SK-N-SH (cell line): ENCODE results near the gene SYNE1. TPM values are rescaled to one million over a fixed set of nuclear protein-coding genes. Genes with fewer than 3 reads are reported as not detected.

Experiments
- CTCF ChIA-PET: fragments of 300-600, 350-600 bp; formaldehyde crosslinking; extraction: SDS; loops from one replicate; lab custom pipeline; 2021; lab: Yijun Ruan, JAX
- POLR2A ChIA-PET: fragments of 350-600 bp; sonication (Branson Sonifier 250); formaldehyde crosslinking; extraction: SDS; loops from one replicate; lab custom pipeline; 2020; ENCODE audit warnings: antibody characterized with exemption, inconsistent platforms; lab: Yijun Ruan, JAX
- DNase-seq: peaks from one replicate; pipeline ENCODE4 v3.0.0; 2012
- H2AFZ ChIP-seq: fragments of 200-600 bp; sonication (generic); 2 replicates; pipeline ENCODE4 v1.8.1; 2016; ENCODE audit warnings: antibody characterized with exemption, mild to moderate bottlenecking, low read depth
- H3F3A ChIP-seq: fragments of 200-600 bp; sonication (generic); replicated peaks from 2 replicates; pipeline ENCODE3; 2016; ENCODE audit warnings: antibody characterized with exemption, mild to moderate bottlenecking; ENCODE audit not compliant: insufficient read depth
- H3K27ac ChIP-seq, 2 experiments: fragments of 200-500 bp in 1 of 2; fragments of 200-600 bp in 1 of 2; sonication (Bioruptor generic) in 1 of 2; sonication (generic), shearing (Covaris generic) in 1 of 2; 2 replicates each; pipeline versions ENCODE4 v1.5.1 to v1.6.1; 2014 to 2016; ENCODE audit warnings: low read depth in 2 of 2, inconsistent platforms in 1 of 2, low read length in 1 of 2, mild to moderate bottlenecking in 1 of 2, mixed read lengths in 1 of 2
- H3K27me3 ChIP-seq: fragments of 200-600 bp; sonication (generic), shearing (Covaris generic); 2 replicates; pipeline ENCODE4 v1.6.1; 2016; ENCODE audit warnings: mixed run types; ENCODE audit not compliant: insufficient read depth
- H3K36me3 ChIP-seq, 2 experiments: fragments of 200-500 bp in 1 of 2; fragments of 200-600 bp in 1 of 2; sonication (Bioruptor generic) in 1 of 2; sonication (generic) in 1 of 2; replicated peaks in 1 of 2; 2 replicates each; pipeline versions ENCODE3 to v1.5.1; 2014 to 2016; ENCODE audit warnings: low read length in 1 of 2, mild to moderate bottlenecking in 1 of 2; ENCODE audit not compliant: insufficient read depth in 2 of 2, control insufficient read depth in 1 of 2
- H3K4me1 ChIP-seq, 2 experiments: fragments of 200-500 bp in 1 of 2; fragments of 200-600 bp in 1 of 2; sonication (Bioruptor generic) in 1 of 2; sonication (generic), shearing (Covaris generic) in 1 of 2; 2 replicates each; pipeline versions ENCODE4 v1.5.1 to v1.6.1; 2014 to 2016; ENCODE audit warnings: low read depth in 1 of 2, low read length in 1 of 2, mixed run types in 1 of 2; ENCODE audit not compliant: insufficient read depth in 2 of 2, control insufficient read depth in 1 of 2
- H3K4me2 ChIP-seq: fragments of 200-600 bp; sonication (generic), shearing (Covaris generic); 2 replicates; pipeline ENCODE4 v1.6.1; 2017; ENCODE audit warnings: mixed run types
- H3K4me3 ChIP-seq, 2 experiments: fragments of 200-500 bp in 1 of 2; fragments of 200-600 bp in 1 of 2; sonication (Bioruptor generic) in 1 of 2; sonication (generic), shearing (Covaris generic) in 1 of 2; 2 replicates each; pipeline versions ENCODE4 v1.5.1 to v1.8.1; 2014 to 2016; ENCODE audit warnings: low read depth in 2 of 2, inconsistent platforms in 1 of 2, low read length in 1 of 2, mild to moderate bottlenecking in 1 of 2, mixed read lengths in 1 of 2, moderate library complexity in 1 of 2
- H3K79me2 ChIP-seq: fragments of 200-600 bp; sonication (generic); 2 replicates; pipeline ENCODE4 v1.8.1; 2017; ENCODE audit warnings: mild to moderate bottlenecking; ENCODE audit not compliant: insufficient read depth
- H3K9ac ChIP-seq: fragments of 200-600 bp; sonication (generic); 2 replicates; pipeline ENCODE4 v1.6.1; 2017; ENCODE audit warnings: mixed run types
- H3K9me2 ChIP-seq: fragments of 200-600 bp; sonication (generic); 2 replicates; pipeline ENCODE4 v1.6.1; 2017; ENCODE audit warnings: mixed run types
- H3K9me3 ChIP-seq: fragments of 200-600 bp; sonication (generic); 2 replicates; pipeline ENCODE4 v1.6.1; 2017; ENCODE audit warnings: mixed run types, mild to moderate bottlenecking, moderate library complexity
- H4K20me1 ChIP-seq: fragments of 200-600 bp; sonication (generic); 2 replicates; pipeline ENCODE4 v1.6.1; 2017; ENCODE audit warnings: mild to moderate bottlenecking, mixed run types; ENCODE audit not compliant: insufficient read depth
- CHD2 ChIP-seq: fragments of 150-350 bp; IDR thresholded peaks from 2 replicates; pipeline ENCODE4 v1.6.1; 2018; ENCODE audit warnings: low read length; ENCODE audit not compliant: partially characterized antibody
- ELF1 ChIP-seq: IDR thresholded peaks from 2 replicates; pipeline ENCODE4 v1.4.0; 2012
- EZH2phosphoT487 ChIP-seq: fragments of 200-600 bp; sonication (generic); IDR thresholded peaks from 2 replicates; pipeline ENCODE4 v1.6.1; 2017; ENCODE audit warnings: low read depth, mixed run types, mild to moderate bottlenecking, antibody characterized with exemption, moderate library complexity, borderline replicate concordance
- MEF2A ChIP-seq: IDR thresholded peaks from 2 replicates; pipeline ENCODE4 v1.4.0; 2012; ENCODE audit warnings: low read depth, borderline replicate concordance
- MXI1 ChIP-seq: IDR thresholded peaks from 2 replicates; pipeline ENCODE4 v1.6.1; 2012; ENCODE audit warnings: mild to moderate bottlenecking, low read depth, low read length, improper control_type of control experiment
- POLR2AphosphoS5 ChIP-seq: IDR thresholded peaks from 2 replicates; pipeline ENCODE4 v1.6.1; 2012; ENCODE audit warnings: low read depth, low read length
- RAD21 ChIP-seq: IDR thresholded peaks from 2 replicates; pipeline ENCODE4 v1.6.1; 2012; ENCODE audit warnings: mild to moderate bottlenecking, low read length
- RXRA ChIP-seq: IDR thresholded peaks from 2 replicates; pipeline ENCODE4 v1.4.0; 2012; ENCODE audit warnings: low read depth, mild to moderate bottlenecking, borderline replicate concordance
- SIN3A ChIP-seq: IDR thresholded peaks from 2 replicates; pipeline ENCODE4 v1.6.1; 2012; ENCODE audit warnings: low read depth, mild to moderate bottlenecking, low read length, moderate library complexity, borderline replicate concordance
- USF2 ChIP-seq: fragments of 150-350 bp; IDR thresholded peaks from 2 replicates; pipeline ENCODE4 v1.6.1; 2017; ENCODE audit warnings: antibody characterized with exemption, low read length, low read depth, borderline replicate concordance
- WGBS: methylation state at CpG from one replicate; pipeline ENCODE4 v1.1.6; 2017; ENCODE audit warnings: low lambda C conversion rate; 5-methylcytosine and 5-hydroxymethylcytosine counted together
- polyA plus RNA-seq, 3 experiments: library from polyadenylated mRNA; depleted of rRNA; stranded (reverse); fragments of >200 nt; gene quantifications; 2 replicates each; pipeline ENCODE4 v1.2.3, GENCODE V29; 2012
- TF ChIP-seq, protein P1 (sequence below): IDR thresholded peaks from 2 replicates; pipeline ENCODE4 v1.4.0; 2012; ENCODE audit warnings: low read depth, borderline replicate concordance
- TF ChIP-seq, protein P2 (sequence below): IDR thresholded peaks from 2 replicates; pipeline ENCODE4 v1.4.0; 2012; ENCODE audit warnings: low read depth
- TF ChIP-seq, protein P3 (sequence below): fragments of 200-600 bp; sonication (generic); IDR thresholded peaks from 2 replicates; pipeline ENCODE4 v1.6.1; 2017; ENCODE audit warnings: antibody characterized with exemption, mild to moderate bottlenecking, moderate library complexity

The SYNE1 gene
- polyA plus RNA-seq, 1 of the 3 experiments (the other 2 are of a cell fraction): 31.1 TPM

GRCh38 chr6:152293404-152293803 is 343.8 kb downstream of the SYNE1 start:
- Histone ChIP-seq H4K20me1 (no peaks in the 10 kb centered on the region), H3K36me3 (peaks cover 51 to 64% of the 10 kb centered on the region in 2 experiments), H3K4me1 (peaks cover 0 to 6% of the 10 kb centered on the region in 2 experiments; a peak in 1 of 4 replicates), H3K9me3 (peaks cover 3% of the 10 kb centered on the region; the same call in 1 of the 2 replicates), H3K27me3 (no peaks in the 10 kb centered on the region), H3K9ac (no peak overlapping the region), H3K9me2 (no peaks in the 10 kb centered on the region), H3K4me3 (no peak overlapping the region), H2AFZ (no peak overlapping the region), H3K27ac (no peak overlapping the region; a peak in 1 of 4 replicates), H3F3A (peaks cover 7% of the 10 kb centered on the region), H3K4me2 (no peak overlapping the region), H3K79me2 (no peaks in the 10 kb centered on the region; the same call in none of the 2 replicates)
- CTCF ChIA-PET: interaction anchor here (1.5 to 2.4 kb wide), 2 partner anchors 9 to 13 kb away, joined by 5 to 9 read pairs; no protein-coding TSS in a partner anchor
- POLR2A ChIA-PET: interaction anchor here (0.9 kb wide), 1 partner anchor 8 kb away, joined by 3 read pairs; no protein-coding TSS in a partner anchor
- peak; percentile 16 for DNase-seq
- TF ChIP-seq POLR2AphosphoS5 (no peak), CHD2 (no peak), USF2 (no peak), EZH2phosphoT487 (no peak), SIN3A (no peak), MEF2A (no peak), ELF1 (no peak)
- TF ChIP-seq, protein P1, sequence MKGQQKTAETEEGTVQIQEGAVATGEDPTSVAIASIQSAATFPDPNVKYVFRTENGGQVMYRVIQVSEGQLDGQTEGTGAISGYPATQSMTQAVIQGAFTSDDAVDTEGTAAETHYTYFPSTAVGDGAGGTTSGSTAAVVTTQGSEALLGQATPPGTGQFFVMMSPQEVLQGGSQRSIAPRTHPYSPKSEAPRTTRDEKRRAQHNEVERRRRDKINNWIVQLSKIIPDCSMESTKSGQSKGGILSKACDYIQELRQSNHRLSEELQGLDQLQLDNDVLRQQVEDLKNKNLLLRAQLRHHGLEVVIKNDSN: no peak
- WGBS: 94% methylated on average over 3 of the region's 3 CpGs

- TF ChIP-seq RXRA: no peak
- TF ChIP-seq MXI1: no peak
- no peak for TF ChIP-seq RAD21
- TF ChIP-seq, protein P2, sequence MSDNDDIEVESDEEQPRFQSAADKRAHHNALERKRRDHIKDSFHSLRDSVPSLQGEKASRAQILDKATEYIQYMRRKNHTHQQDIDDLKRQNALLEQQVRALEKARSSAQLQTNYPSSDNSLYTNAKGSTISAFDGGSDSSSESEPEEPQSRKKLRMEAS: no peak
- TF ChIP-seq, protein P3, sequence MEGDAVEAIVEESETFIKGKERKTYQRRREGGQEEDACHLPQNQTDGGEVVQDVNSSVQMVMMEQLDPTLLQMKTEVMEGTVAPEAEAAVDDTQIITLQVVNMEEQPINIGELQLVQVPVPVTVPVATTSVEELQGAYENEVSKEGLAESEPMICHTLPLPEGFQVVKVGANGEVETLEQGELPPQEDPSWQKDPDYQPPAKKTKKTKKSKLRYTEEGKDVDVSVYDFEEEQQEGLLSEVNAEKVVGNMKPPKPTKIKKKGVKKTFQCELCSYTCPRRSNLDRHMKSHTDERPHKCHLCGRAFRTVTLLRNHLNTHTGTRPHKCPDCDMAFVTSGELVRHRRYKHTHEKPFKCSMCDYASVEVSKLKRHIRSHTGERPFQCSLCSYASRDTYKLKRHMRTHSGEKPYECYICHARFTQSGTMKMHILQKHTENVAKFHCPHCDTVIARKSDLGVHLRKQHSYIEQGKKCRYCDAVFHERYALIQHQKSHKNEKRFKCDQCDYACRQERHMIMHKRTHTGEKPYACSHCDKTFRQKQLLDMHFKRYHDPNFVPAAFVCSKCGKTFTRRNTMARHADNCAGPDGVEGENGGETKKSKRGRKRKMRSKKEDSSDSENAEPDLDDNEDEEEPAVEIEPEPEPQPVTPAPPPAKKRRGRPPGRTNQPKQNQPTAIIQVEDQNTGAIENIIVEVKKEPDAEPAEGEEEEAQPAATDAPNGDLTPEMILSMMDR: no peak
- TF ChIP-seq, protein P1: no peak
- DNase-seq: no peak
- Histone ChIP-seq H3K9ac (no peak overlapping the region), H4K20me1 (no peaks in the 10 kb centered on the region), H3K79me2 (no peaks in the 10 kb centered on the region; the same call in 1 of the 2 replicates), H3F3A (peaks cover 6% of the 10 kb centered on the region), H3K4me3 (no peak overlapping the region), H3K9me3 (no peaks in the 10 kb centered on the region), H3K27ac (peak overlapping the region in 1 of 2 experiments; percentile 11; a peak in 1 of 4 replicates), H2AFZ (no peak overlapping the region), H3K9me2 (no peaks in the 10 kb centered on the region), H3K4me2 (no peak overlapping the region), H3K27me3 (no peaks in the 10 kb centered on the region), H3K4me1 (peaks cover 0 to 6% of the 10 kb centered on the region in 2 experiments; a peak in 1 of 4 replicates), H3K36me3 (peaks cover 53 to 63% of the 10 kb centered on the region in 2 experiments)
- 88% methylated on average over 3 of the region's 3 CpGs for WGBS
- ChIA-PET POLR2A (interaction anchor here (0.9 kb wide), 1 partner anchor 9 kb away, joined by 3 read pairs; no protein-coding TSS in a partner anchor), CTCF (interaction anchor here (1.5 to 2.4 kb wide), 2 partner anchors 9 to 12 kb away, joined by 5 to 9 read pairs; no protein-coding TSS in a partner anchor)
These were observed 344.6 kb downstream of the SYNE1 start for GRCh38 chr6:152292555-152292954.
